ENCODE measurements around the gene POP7.

Gene POP7

GRCh38 chr7:100671353-100672327, 34.3 kb upstream of the POP7 start:
- ATAC-seq, result no peak
- TF ChIP-seq RARB (CRISPR knock-in tag; IDR thresholded peaks at IDR 0.05), result 0 out of 2 replicates have a peak, but pooled peaks have one; percentile 13
- no peak for TF ChIP-seq GLIS3 (CRISPR knock-in tag; IDR thresholded peaks at IDR 0.05)

DNA sequence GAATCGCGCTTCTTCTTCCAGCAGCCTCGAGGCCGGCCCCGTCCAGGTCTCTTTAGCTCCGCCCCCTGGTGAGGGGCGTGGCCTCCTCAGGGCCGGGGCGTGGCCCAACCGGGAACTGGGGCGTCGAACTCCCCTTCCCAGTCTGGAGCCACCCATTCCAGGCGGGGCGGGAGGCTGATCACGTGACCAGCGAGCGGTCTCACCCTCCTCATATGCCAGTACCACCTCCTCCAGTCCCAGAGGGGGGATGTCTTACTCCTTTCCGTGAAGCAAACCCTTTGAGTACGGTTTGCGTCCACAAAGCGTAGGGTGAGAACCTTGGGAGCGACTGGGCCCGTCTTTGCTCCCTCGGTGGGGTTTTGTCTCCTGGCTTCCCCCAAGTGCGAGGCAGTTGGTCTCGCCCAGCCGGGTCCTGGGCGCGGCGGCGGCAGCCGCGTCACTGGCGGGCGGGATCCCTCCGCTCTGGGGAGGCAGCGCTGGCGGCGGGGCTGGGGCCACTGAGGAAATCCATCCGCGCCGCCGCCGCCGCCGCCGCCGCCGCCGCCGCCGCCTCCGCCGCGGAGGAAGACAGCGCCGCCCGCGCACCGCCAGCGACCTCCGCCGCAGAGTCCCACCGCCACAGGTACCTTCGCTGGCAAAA, 32.5 kb upstream of the POP7 start, which contains the start of gene GNB2:
TSS of gene GNB2 (plus strand) at position 439 of the 640 bp plus-strand sequence. CDS start 2,526 bp downstream, outside the sequence.
- ATAC-seq, result peak; percentile 71
- TF ChIP-seq, protein P1, sequence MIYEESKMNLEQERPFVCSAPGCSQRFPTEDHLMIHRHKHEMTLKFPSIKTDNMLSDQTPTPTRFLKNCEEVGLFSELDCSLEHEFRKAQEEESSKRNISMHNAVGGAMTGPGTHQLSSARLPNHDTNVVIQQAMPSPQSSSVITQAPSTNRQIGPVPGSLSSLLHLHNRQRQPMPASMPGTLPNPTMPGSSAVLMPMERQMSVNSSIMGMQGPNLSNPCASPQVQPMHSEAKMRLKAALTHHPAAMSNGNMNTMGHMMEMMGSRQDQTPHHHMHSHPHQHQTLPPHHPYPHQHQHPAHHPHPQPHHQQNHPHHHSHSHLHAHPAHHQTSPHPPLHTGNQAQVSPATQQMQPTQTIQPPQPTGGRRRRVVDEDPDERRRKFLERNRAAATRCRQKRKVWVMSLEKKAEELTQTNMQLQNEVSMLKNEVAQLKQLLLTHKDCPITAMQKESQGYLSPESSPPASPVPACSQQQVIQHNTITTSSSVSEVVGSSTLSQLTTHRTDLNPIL (CRISPR knock-in tag; IDR thresholded peaks at IDR 0.05; ENCODE audit: low read depth), result no peak
- TF ChIP-seq ZNF70 (CRISPR knock-in tag; IDR thresholded peaks at IDR 0.05) (no peak), ZFP30 (CRISPR knock-in tag; IDR thresholded peaks at IDR 0.05) (no peak), ZFP3 (CRISPR knock-in tag; IDR thresholded peaks at IDR 0.05) (peak; percentile 76), ZNF565 (CRISPR knock-in tag; conservative IDR thresholded peaks at IDR 0.05; ENCODE audit: low read depth) (no peak), ZC3H10 (CRISPR knock-in tag; IDR thresholded peaks at IDR 0.05) (no peak), ZNF8 (CRISPR knock-in tag; IDR thresholded peaks at IDR 0.05) (no peak), CSDC2 (CRISPR knock-in tag; IDR thresholded peaks at IDR 0.05) (peak; percentile 74; the same call in 1 of the 2 replicates), TCF4 (CRISPR knock-in tag; IDR thresholded peaks at IDR 0.05; ENCODE audit: borderline replicate concordance) (no peak), SNAI2 (CRISPR knock-in tag; IDR thresholded peaks at IDR 0.05) (no peak), CSRNP3 (CRISPR knock-in tag; IDR thresholded peaks at IDR 0.05) (no peak), RARB (CRISPR knock-in tag; IDR thresholded peaks at IDR 0.05) (no peak), OSR1 (CRISPR knock-in tag; IDR thresholded peaks at IDR 0.05) (no peak), BACH2 (CRISPR knock-in tag; IDR thresholded peaks at IDR 0.05; ENCODE audit: borderline replicate concordance) (0 out of 2 replicates have a peak, but pooled peaks have one; percentile 48), ESRRG (CRISPR knock-in tag; IDR thresholded peaks at IDR 0.05) (no peak), GLIS3 (CRISPR knock-in tag; IDR thresholded peaks at IDR 0.05) (no peak; the same call in 1 of the 2 replicates), TSHZ2 (CRISPR knock-in tag; IDR thresholded peaks at IDR 0.05) (no peak; the same call in 1 of the 2 replicates)
- TF ChIP-seq, protein P2, sequence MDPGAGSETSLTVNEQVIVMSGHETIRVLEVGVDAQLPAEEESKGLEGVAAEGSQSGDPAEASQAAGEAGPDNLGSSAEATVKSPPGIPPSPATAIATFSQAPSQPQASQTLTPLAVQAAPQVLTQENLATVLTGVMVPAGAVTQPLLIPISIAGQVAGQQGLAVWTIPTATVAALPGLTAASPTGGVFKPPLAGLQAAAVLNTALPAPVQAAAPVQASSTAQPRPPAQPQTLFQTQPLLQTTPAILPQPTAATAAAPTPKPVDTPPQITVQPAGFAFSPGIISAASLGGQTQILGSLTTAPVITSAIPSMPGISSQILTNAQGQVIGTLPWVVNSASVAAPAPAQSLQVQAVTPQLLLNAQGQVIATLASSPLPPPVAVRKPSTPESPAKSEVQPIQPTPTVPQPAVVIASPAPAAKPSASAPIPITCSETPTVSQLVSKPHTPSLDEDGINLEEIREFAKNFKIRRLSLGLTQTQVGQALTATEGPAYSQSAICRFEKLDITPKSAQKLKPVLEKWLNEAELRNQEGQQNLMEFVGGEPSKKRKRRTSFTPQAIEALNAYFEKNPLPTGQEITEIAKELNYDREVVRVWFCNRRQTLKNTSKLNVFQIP (CRISPR knock-in tag; IDR thresholded peaks at IDR 0.05; ENCODE audit: borderline replicate concordance, low read depth), result peak; percentile 86; the same call in 1 of the 2 replicates

- TF ChIP-seq ISL1 (CRISPR knock-in tag; IDR thresholded peaks at IDR 0.05) (no peak), PPARA (CRISPR knock-in tag; IDR thresholded peaks at IDR 0.05; ENCODE audit: borderline replicate concordance) (no peak), GLIS3 (CRISPR knock-in tag; IDR thresholded peaks at IDR 0.05) (no peak), ARNTL (CRISPR knock-in tag; IDR thresholded peaks at IDR 0.05; ENCODE audit: borderline replicate concordance, low read depth) (no peak), ZFP30 (CRISPR knock-in tag; IDR thresholded peaks at IDR 0.05) (no peak), CSDC2 (CRISPR knock-in tag; IDR thresholded peaks at IDR 0.05) (no peak)
- TF ChIP-seq, protein P3, sequence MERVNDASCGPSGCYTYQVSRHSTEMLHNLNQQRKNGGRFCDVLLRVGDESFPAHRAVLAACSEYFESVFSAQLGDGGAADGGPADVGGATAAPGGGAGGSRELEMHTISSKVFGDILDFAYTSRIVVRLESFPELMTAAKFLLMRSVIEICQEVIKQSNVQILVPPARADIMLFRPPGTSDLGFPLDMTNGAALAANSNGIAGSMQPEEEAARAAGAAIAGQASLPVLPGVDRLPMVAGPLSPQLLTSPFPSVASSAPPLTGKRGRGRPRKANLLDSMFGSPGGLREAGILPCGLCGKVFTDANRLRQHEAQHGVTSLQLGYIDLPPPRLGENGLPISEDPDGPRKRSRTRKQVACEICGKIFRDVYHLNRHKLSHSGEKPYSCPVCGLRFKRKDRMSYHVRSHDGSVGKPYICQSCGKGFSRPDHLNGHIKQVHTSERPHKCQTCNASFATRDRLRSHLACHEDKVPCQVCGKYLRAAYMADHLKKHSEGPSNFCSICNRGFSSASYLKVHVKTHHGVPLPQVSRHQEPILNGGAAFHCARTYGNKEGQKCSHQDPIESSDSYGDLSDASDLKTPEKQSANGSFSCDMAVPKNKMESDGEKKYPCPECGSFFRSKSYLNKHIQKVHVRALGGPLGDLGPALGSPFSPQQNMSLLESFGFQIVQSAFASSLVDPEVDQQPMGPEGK (CRISPR knock-in tag; IDR thresholded peaks at IDR 0.05; ENCODE audit: borderline replicate concordance), result no peak
- ATAC-seq, result 0 out of 3 replicates have a peak, but pooled peaks have one; percentile 2
Observed at GRCh38 chr7:100673942-100674410, 31.9 kb upstream of the POP7 start.
